ENCODE measurements around the gene SMIM35. TPM values are rescaled to one million over a fixed set of nuclear protein-coding genes. Genes with fewer than 3 reads are reported as not detected.

Gene SMIM35
- total and polyA plus RNA-seq, 2 donors (not counting 3 experiments of a cell fraction or from before 2014, with no cell fraction given): not detected

DNA sequence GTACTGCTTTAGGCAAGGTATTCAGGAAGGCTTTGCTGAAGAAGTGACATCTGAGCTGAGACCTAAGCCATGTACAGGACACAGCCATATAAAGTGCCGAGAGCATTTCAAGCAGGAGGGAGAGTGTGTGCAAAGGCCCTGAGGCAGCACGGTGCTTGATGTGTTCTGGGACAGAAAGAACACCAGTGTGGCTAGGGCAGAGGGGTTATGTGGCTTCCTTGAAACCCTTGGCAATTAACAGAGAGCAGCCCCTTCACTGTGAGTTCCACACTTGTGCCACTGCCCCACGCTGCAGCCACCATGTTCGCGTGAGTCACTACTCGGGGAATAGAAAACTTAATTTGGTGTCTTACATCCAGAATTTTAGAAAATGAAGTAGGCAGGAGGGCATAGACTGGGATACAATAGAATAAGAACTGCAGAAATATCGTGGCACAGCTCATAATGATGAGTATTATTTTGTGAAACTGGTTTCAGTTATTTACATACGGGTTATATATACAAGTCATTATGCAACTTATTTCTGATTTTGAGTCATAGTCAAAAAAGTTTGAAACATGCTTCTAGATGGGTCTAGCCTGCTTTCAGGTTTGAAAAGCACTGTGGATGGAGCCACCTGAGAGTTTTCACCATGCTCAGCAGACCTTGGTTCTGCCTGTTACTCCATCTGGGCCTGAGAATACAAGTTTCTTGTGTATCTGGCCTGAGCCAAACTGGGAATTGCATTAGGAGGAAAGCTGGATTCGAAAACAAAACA, 88.8 kb downstream of the SMIM35 start:
- CTCF ChIA-PET: interaction anchor here (2.0 kb wide), 1 partner anchor 9 kb away, joined by 4 read pairs; no protein-coding TSS in a partner anchor
- Histone ChIP-seq H3K9me3 (replicated peaks; ENCODE audit: control insufficient read depth, insufficient read depth, low read length) (no peaks in the 10 kb centered on the region), H4K20me1 (replicated peaks; ENCODE audit: control insufficient read depth, extremely low read depth, insufficient read depth, low read length) (no peaks in the 10 kb centered on the region), H3K79me2 (ENCODE audit: control insufficient read depth, insufficient read depth, low read length) (no peaks in the 10 kb centered on the region), H3K36me3 (ENCODE audit: control insufficient read depth in 2 of 2, extremely low read depth in 1 of 2, insufficient read depth in 2 of 2, low read length in 2 of 2) (no peaks in the 10 kb centered on the region), H3K4me1 (ENCODE audit: control insufficient read depth, extremely low read depth, insufficient read depth, low read length) (no peaks in the 10 kb centered on the region), H3K4me3 (replicated peaks in 1 of 3; ENCODE audit: insufficient read depth in 1 of 3, low read depth in 1 of 3, low read length in 3 of 3) (no peak overlapping the region), H3K27me3 (ENCODE audit: control insufficient read depth in 2 of 2, insufficient read depth in 2 of 2, low read length in 2 of 2) (no peaks in the 10 kb centered on the region), H3K4me2 (ENCODE audit: insufficient read depth, low read length) (no peak overlapping the region), H3K27ac (ENCODE audit: insufficient read depth, low read depth, low read length) (no peak overlapping the region), H3K9ac (replicated peaks; ENCODE audit: extremely low read depth, insufficient read depth, low read length) (no peak overlapping the region), H3K9me1 (replicated peaks; ENCODE audit: control insufficient read depth, extremely low read depth, insufficient read depth, low read length) (no peaks in the 10 kb centered on the region), H2AFZ (ENCODE audit: low read depth, low read length) (no peak overlapping the region)
- intact Hi-C loops (cut with micrococcal nuclease): no loop called here
- POLR2A ChIA-PET: no interaction called here
- no TSS peak for BruUV-seq (replicated peaks)
- dilution Hi-C loops (cut with MboI; ENCODE audit: extremely low pct_ligation_motif_present, low sequenced_read_pairs): no loop called here
- FAIRE-seq: no peak
- TF ChIP-seq POLR2AphosphoS5 (IDR thresholded peaks at IDR 0.05; ENCODE audit: insufficient read depth, low read depth, low read length) (no peak), GATA2 (IDR thresholded peaks at IDR 0.05; ENCODE audit: insufficient read depth, insufficient read length, low read depth, low read length) (no peak), FOS (IDR thresholded peaks at IDR 0.05; ENCODE audit: borderline replicate concordance, insufficient read depth, low read length) (no peak), EZH2 (IDR thresholded peaks at IDR 0.05; ENCODE audit: borderline replicate concordance, low read depth, low read length, severe bottlenecking) (no peak), POLR2A (IDR thresholded peaks at IDR 0.05; ENCODE audit: low read depth, low read length) (no peak), MYC (IDR thresholded peaks at IDR 0.05; ENCODE audit: low read depth, low read length) (no peak), JUN (IDR thresholded peaks at IDR 0.05; ENCODE audit: borderline replicate concordance, insufficient read depth, insufficient read length, low read depth) (no peak)
- TF ChIP-seq, protein P1, sequence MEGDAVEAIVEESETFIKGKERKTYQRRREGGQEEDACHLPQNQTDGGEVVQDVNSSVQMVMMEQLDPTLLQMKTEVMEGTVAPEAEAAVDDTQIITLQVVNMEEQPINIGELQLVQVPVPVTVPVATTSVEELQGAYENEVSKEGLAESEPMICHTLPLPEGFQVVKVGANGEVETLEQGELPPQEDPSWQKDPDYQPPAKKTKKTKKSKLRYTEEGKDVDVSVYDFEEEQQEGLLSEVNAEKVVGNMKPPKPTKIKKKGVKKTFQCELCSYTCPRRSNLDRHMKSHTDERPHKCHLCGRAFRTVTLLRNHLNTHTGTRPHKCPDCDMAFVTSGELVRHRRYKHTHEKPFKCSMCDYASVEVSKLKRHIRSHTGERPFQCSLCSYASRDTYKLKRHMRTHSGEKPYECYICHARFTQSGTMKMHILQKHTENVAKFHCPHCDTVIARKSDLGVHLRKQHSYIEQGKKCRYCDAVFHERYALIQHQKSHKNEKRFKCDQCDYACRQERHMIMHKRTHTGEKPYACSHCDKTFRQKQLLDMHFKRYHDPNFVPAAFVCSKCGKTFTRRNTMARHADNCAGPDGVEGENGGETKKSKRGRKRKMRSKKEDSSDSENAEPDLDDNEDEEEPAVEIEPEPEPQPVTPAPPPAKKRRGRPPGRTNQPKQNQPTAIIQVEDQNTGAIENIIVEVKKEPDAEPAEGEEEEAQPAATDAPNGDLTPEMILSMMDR (IDR thresholded peaks at IDR 0.05; ENCODE audit: extremely low read depth in 1 of 2, insufficient read depth in 1 of 2, low read depth in 1 of 2, low read length in 2 of 2): no peak
- TF ChIP-seq, protein P2, sequence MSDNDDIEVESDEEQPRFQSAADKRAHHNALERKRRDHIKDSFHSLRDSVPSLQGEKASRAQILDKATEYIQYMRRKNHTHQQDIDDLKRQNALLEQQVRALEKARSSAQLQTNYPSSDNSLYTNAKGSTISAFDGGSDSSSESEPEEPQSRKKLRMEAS (IDR thresholded peaks at IDR 0.05; ENCODE audit: insufficient read depth, insufficient read length): no peak
- DNase-seq (ENCODE audit: low read depth, low spot score): no peak

Data from endothelial cell of umbilical vein (primary cell).